Retina (tissue), 1 donor: ENCODE data around the gene DDX3X.
"Not testable (repeated sequence)": the region's sequence is repeated elsewhere in the genome, so short reads cannot be mapped to it uniquely, and the experiment has no call there.

ENCODE experiments used
- DNase-seq: peaks from one replicate; pipeline ENCODE4 v3.0.0-alpha.2; 2016

DDX3X gene

GRCh38 chrX:41332005-41332404, 2.0 kb upstream of the DDX3X start:
- DNase-seq: no peak

GRCh38 chrX:41332408-41333002, 1.5 kb upstream of the DDX3X start:
- DNase-seq: peak; percentile 87

GRCh38 chrX:41333003-41333743, 789 bp upstream of the DDX3X start:
- peak; percentile 94 for DNase-seq

GRCh38 chrX:41334363-41335197, 618 bp downstream of the DDX3X start:
- DNase-seq: peak; percentile 99

GRCh38 chrX:41335198-41335957, 1.4 kb downstream of the DDX3X start:
- peak; percentile 52 for DNase-seq

GRCh38 chrX:41335958-41336331, 2.0 kb downstream of the DDX3X start:
- DNase-seq: no peak

- no peak for DNase-seq
These were observed 2.5 kb downstream of the DDX3X start for GRCh38 chrX:41336447-41336846.

GRCh38 chrX:41337140-41337539, 3.2 kb downstream of the DDX3X start:
- DNase-seq: no peak

- no peak for DNase-seq
These were observed 4.5 kb downstream of the DDX3X start for GRCh38 chrX:41338436-41338835.

- no peak for DNase-seq
These were observed 5.2 kb downstream of the DDX3X start for GRCh38 chrX:41339148-41339547.

- no peak for DNase-seq
These were observed 10.1 kb downstream of the DDX3X start for GRCh38 chrX:41344053-41344452.

- DNase-seq: no peak
These were observed 13.2 kb downstream of the DDX3X start for GRCh38 chrX:41347186-41347585.

- no peak for DNase-seq
These were observed 14.6 kb downstream of the DDX3X start for GRCh38 chrX:41348551-41348950.

GRCh38 chrX:41350150-41350975, 16.4 kb downstream of the DDX3X start:
- no peak for DNase-seq

- no peak for DNase-seq
These were observed 17.1 kb downstream of the DDX3X start for GRCh38 chrX:41350976-41351569.

GRCh38 chrX:41351923-41352322, 18.0 kb downstream of the DDX3X start:
- no peak for DNase-seq

- no peak for DNase-seq
These were observed 18.4 kb downstream of the DDX3X start for GRCh38 chrX:41352329-41352838.

GRCh38 chrX:41353985-41354384, 20.0 kb downstream of the DDX3X start:
- no peak for DNase-seq

GRCh38 chrX:41369152-41369551, 35.2 kb downstream of the DDX3X start:
- DNase-seq: no peak

GRCh38 chrX:41371575-41371974, 37.6 kb downstream of the DDX3X start:
- not testable (repeated sequence) for DNase-seq

- DNase-seq: no peak
These were observed 40.1 kb downstream of the DDX3X start for GRCh38 chrX:41373989-41374606.
